SK-N-SH (cell line): Measurements from ENCODE around the gene STEEP1.

Experiments used
- EP300 ChIP-seq, 2 experiments: IDR thresholded peaks; 2 replicates each; pipeline versions ENCODE4 v1.4.0 to v1.6.1; 2012; ENCODE audit warnings: borderline replicate concordance in 1 of 2, low read depth in 1 of 2, low read length in 1 of 2
- GATA2 ChIP-seq: sonication (generic); formaldehyde crosslinking; IDR thresholded peaks from 2 replicates; pipeline ENCODE4 v1.5.0; 2020; ENCODE audit warnings: mild to moderate bottlenecking, missing genetic modification reagents
- POLR2AphosphoS5 ChIP-seq: IDR thresholded peaks from 2 replicates; pipeline ENCODE4 v1.6.1; 2012; ENCODE audit warnings: low read depth, low read length
- RAD21 ChIP-seq: IDR thresholded peaks from 2 replicates; pipeline ENCODE4 v1.6.1; 2012; ENCODE audit warnings: mild to moderate bottlenecking, low read length
- RFX5 ChIP-seq: IDR thresholded peaks from 2 replicates; pipeline ENCODE4 v1.6.1; 2012; ENCODE audit warnings: mild to moderate bottlenecking, improper control_type of control experiment, low read length
- TF ChIP-seq, protein P1 (sequence below): fragments of 200-600 bp; sonication (generic); IDR thresholded peaks from 2 replicates; pipeline ENCODE4 v1.6.1; 2017; ENCODE audit warnings: antibody characterized with exemption, mild to moderate bottlenecking, moderate library complexity

DNA sequence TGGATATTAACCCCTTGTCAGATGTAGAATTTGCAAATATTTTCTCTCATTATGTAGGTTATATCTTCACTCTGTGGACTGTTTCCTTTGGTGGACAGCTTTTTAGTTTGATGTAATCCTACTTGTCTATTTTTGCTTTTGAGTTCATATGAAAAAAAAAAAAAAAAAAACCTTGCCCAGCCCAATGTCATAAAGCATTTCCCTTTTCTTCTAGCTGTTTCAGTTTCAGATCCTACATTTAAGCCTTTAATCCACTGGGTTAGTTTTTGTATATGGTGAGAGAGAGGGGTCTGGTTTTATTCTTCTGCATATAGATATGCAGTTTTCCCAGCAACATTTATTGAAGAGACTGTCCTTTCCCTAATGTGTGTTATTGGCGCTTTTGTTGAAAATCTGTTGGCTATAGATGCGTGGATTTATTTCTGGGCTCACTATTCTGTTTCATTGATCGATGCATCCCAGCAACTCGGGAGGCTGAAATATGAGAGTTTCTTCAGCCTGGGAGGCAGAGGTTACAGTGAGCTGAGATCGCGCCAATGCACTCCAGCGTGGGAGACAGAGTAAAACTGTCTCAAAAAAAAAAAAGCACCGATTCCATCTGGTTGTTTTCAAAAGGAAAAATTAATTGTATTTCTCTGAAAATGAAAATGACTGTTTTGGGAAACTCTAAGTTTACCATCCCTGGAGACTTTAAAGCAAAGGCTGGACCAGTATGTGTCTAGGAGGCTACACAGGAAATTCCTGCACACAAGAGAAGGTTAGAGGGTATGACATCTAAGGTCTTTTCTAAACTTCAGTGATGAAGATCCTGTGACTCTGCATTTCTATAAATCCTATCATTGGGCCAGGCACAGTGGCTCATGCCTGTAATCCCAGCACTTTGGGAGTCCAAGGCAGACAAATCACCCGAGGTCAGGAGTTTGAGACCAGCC is 35.6 kb downstream of the STEEP1 start:
- TF ChIP-seq POLR2AphosphoS5 (no peak), GATA2 (no peak), EP300 (IDR thresholded peaks at IDR 0.05; ENCODE audit: borderline replicate concordance in 1 of 2, low read depth in 1 of 2, low read length in 1 of 2) (no peak), RFX5 (no peak), RAD21 (no peak)
- TF ChIP-seq, protein P1, sequence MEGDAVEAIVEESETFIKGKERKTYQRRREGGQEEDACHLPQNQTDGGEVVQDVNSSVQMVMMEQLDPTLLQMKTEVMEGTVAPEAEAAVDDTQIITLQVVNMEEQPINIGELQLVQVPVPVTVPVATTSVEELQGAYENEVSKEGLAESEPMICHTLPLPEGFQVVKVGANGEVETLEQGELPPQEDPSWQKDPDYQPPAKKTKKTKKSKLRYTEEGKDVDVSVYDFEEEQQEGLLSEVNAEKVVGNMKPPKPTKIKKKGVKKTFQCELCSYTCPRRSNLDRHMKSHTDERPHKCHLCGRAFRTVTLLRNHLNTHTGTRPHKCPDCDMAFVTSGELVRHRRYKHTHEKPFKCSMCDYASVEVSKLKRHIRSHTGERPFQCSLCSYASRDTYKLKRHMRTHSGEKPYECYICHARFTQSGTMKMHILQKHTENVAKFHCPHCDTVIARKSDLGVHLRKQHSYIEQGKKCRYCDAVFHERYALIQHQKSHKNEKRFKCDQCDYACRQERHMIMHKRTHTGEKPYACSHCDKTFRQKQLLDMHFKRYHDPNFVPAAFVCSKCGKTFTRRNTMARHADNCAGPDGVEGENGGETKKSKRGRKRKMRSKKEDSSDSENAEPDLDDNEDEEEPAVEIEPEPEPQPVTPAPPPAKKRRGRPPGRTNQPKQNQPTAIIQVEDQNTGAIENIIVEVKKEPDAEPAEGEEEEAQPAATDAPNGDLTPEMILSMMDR: no peak
